SK-N-SH (cell line): ENCODE measurements around the gene AKAP9. TPM values are rescaled to one million over a fixed set of nuclear protein-coding genes. Genes with fewer than 3 reads are reported as not detected.

Source experiments
- CTCF ChIA-PET: fragments of 300-600, 350-600 bp; formaldehyde crosslinking; extraction: SDS; loops from one replicate; lab custom pipeline; 2021; lab: Yijun Ruan, JAX
- POLR2A ChIA-PET: fragments of 350-600 bp; sonication (Branson Sonifier 250); formaldehyde crosslinking; extraction: SDS; loops from one replicate; lab custom pipeline; 2020; ENCODE audit warnings: antibody characterized with exemption, inconsistent platforms; lab: Yijun Ruan, JAX
- DNase-seq: peaks from one replicate; pipeline ENCODE4 v3.0.0; 2012
- H2AFZ ChIP-seq: fragments of 200-600 bp; sonication (generic); 2 replicates; pipeline ENCODE4 v1.8.1; 2016; ENCODE audit warnings: antibody characterized with exemption, mild to moderate bottlenecking, low read depth
- H3F3A ChIP-seq: fragments of 200-600 bp; sonication (generic); replicated peaks from 2 replicates; pipeline ENCODE3; 2016; ENCODE audit warnings: antibody characterized with exemption, mild to moderate bottlenecking; ENCODE audit not compliant: insufficient read depth
- H3K27ac ChIP-seq, 2 experiments: fragments of 200-500 bp in 1 of 2; fragments of 200-600 bp in 1 of 2; sonication (Bioruptor generic) in 1 of 2; sonication (generic), shearing (Covaris generic) in 1 of 2; 2 replicates each; pipeline versions ENCODE4 v1.5.1 to v1.6.1; 2014 to 2016; ENCODE audit warnings: low read depth in 2 of 2, inconsistent platforms in 1 of 2, low read length in 1 of 2, mild to moderate bottlenecking in 1 of 2, mixed read lengths in 1 of 2
- H3K27me3 ChIP-seq: fragments of 200-600 bp; sonication (generic), shearing (Covaris generic); 2 replicates; pipeline ENCODE4 v1.6.1; 2016; ENCODE audit warnings: mixed run types; ENCODE audit not compliant: insufficient read depth
- H3K36me3 ChIP-seq, 2 experiments: fragments of 200-500 bp in 1 of 2; fragments of 200-600 bp in 1 of 2; sonication (Bioruptor generic) in 1 of 2; sonication (generic) in 1 of 2; replicated peaks in 1 of 2; 2 replicates each; pipeline versions ENCODE3 to v1.5.1; 2014 to 2016; ENCODE audit warnings: low read length in 1 of 2, mild to moderate bottlenecking in 1 of 2; ENCODE audit not compliant: insufficient read depth in 2 of 2, control insufficient read depth in 1 of 2
- H3K4me1 ChIP-seq, 2 experiments: fragments of 200-500 bp in 1 of 2; fragments of 200-600 bp in 1 of 2; sonication (Bioruptor generic) in 1 of 2; sonication (generic), shearing (Covaris generic) in 1 of 2; 2 replicates each; pipeline versions ENCODE4 v1.5.1 to v1.6.1; 2014 to 2016; ENCODE audit warnings: low read depth in 1 of 2, low read length in 1 of 2, mixed run types in 1 of 2; ENCODE audit not compliant: insufficient read depth in 2 of 2, control insufficient read depth in 1 of 2
- H3K4me2 ChIP-seq: fragments of 200-600 bp; sonication (generic), shearing (Covaris generic); 2 replicates; pipeline ENCODE4 v1.6.1; 2017; ENCODE audit warnings: mixed run types
- H3K4me3 ChIP-seq, 2 experiments: fragments of 200-500 bp in 1 of 2; fragments of 200-600 bp in 1 of 2; sonication (Bioruptor generic) in 1 of 2; sonication (generic), shearing (Covaris generic) in 1 of 2; 2 replicates each; pipeline versions ENCODE4 v1.5.1 to v1.8.1; 2014 to 2016; ENCODE audit warnings: low read depth in 2 of 2, inconsistent platforms in 1 of 2, low read length in 1 of 2, mild to moderate bottlenecking in 1 of 2, mixed read lengths in 1 of 2, moderate library complexity in 1 of 2
- H3K79me2 ChIP-seq: fragments of 200-600 bp; sonication (generic); 2 replicates; pipeline ENCODE4 v1.8.1; 2017; ENCODE audit warnings: mild to moderate bottlenecking; ENCODE audit not compliant: insufficient read depth
- H3K9ac ChIP-seq: fragments of 200-600 bp; sonication (generic); 2 replicates; pipeline ENCODE4 v1.6.1; 2017; ENCODE audit warnings: mixed run types
- H3K9me2 ChIP-seq: fragments of 200-600 bp; sonication (generic); 2 replicates; pipeline ENCODE4 v1.6.1; 2017; ENCODE audit warnings: mixed run types
- H3K9me3 ChIP-seq: fragments of 200-600 bp; sonication (generic); 2 replicates; pipeline ENCODE4 v1.6.1; 2017; ENCODE audit warnings: mixed run types, mild to moderate bottlenecking, moderate library complexity
- H4K20me1 ChIP-seq: fragments of 200-600 bp; sonication (generic); 2 replicates; pipeline ENCODE4 v1.6.1; 2017; ENCODE audit warnings: mild to moderate bottlenecking, mixed run types; ENCODE audit not compliant: insufficient read depth
- CTCF ChIP-seq: fragments of 200-600 bp; sonication (generic); IDR thresholded peaks from 2 replicates; pipeline ENCODE4 v1.6.1; 2017; ENCODE audit warnings: antibody characterized with exemption, mild to moderate bottlenecking, moderate library complexity
- ELF1 ChIP-seq: IDR thresholded peaks from 2 replicates; pipeline ENCODE4 v1.4.0; 2012
- FOXM1 ChIP-seq: IDR thresholded peaks from 2 replicates; pipeline ENCODE4 v1.4.0; 2012; ENCODE audit warnings: low read depth, mild to moderate bottlenecking
- GABPA ChIP-seq: IDR thresholded peaks from 2 replicates; pipeline ENCODE4 v1.4.0; 2012; ENCODE audit warnings: low read depth, mild to moderate bottlenecking
- JUND ChIP-seq: IDR thresholded peaks from 2 replicates; pipeline ENCODE4 v1.4.0; 2012
- POLR2AphosphoS5 ChIP-seq: IDR thresholded peaks from 2 replicates; pipeline ENCODE4 v1.6.1; 2012; ENCODE audit warnings: low read depth, low read length
- RCOR1 ChIP-seq: fragments of 150-350 bp; IDR thresholded peaks from 2 replicates; pipeline ENCODE4 v1.6.1; 2017; ENCODE audit warnings: antibody characterized with exemption, low read length
- REST ChIP-seq: IDR thresholded peaks from 2 replicates; pipeline ENCODE4 v1.6.1; 2012; ENCODE audit warnings: mild to moderate bottlenecking, low read depth, low read length, moderate library complexity
- RFX5 ChIP-seq: IDR thresholded peaks from 2 replicates; pipeline ENCODE4 v1.6.1; 2012; ENCODE audit warnings: mild to moderate bottlenecking, improper control_type of control experiment, low read length
- SIN3A ChIP-seq: IDR thresholded peaks from 2 replicates; pipeline ENCODE4 v1.6.1; 2012; ENCODE audit warnings: low read depth, mild to moderate bottlenecking, low read length, moderate library complexity, borderline replicate concordance
- USF1 ChIP-seq: IDR thresholded peaks from 2 replicates; pipeline ENCODE4 v1.4.0; 2012; ENCODE audit warnings: low read depth, borderline replicate concordance
- USF2 ChIP-seq: fragments of 150-350 bp; IDR thresholded peaks from 2 replicates; pipeline ENCODE4 v1.6.1; 2017; ENCODE audit warnings: antibody characterized with exemption, low read length, low read depth, borderline replicate concordance
- ZBTB33 ChIP-seq: IDR thresholded peaks from 2 replicates; pipeline ENCODE4 v1.4.0; 2012; ENCODE audit warnings: low read depth, borderline replicate concordance
- WGBS: methylation state at CpG from one replicate; pipeline ENCODE4 v1.1.6; 2017; ENCODE audit warnings: low lambda C conversion rate; 5-methylcytosine and 5-hydroxymethylcytosine counted together
- polyA plus RNA-seq, 3 experiments: library from polyadenylated mRNA; depleted of rRNA; stranded (reverse); fragments of >200 nt; gene quantifications; 2 replicates each; pipeline ENCODE4 v1.2.3, GENCODE V29; 2012

AKAP9 gene
- polyA plus RNA-seq, 1 of the 3 experiments (the other 2 are of a cell fraction): 13.1 TPM

GRCh38 chr7:92131093-92131492 lies 190.4 kb downstream of the AKAP9 start:
- H3K79me2 ChIP-seq: peaks cover 38% of the 10 kb centered on the region
- TF ChIP-seq FOXM1 (no peak), ELF1 (no peak), ZBTB33 (no peak), GABPA (no peak), POLR2AphosphoS5 (no peak), REST (no peak), CTCF (no peak), JUND (no peak), RCOR1 (no peak), USF2 (no peak), RFX5 (no peak), USF1 (no peak), SIN3A (no peak)
- no peak overlapping the region for H3K9ac ChIP-seq
- H3K27me3 ChIP-seq: no peaks in the 10 kb centered on the region
- peaks cover 11% of the 10 kb centered on the region for H3F3A ChIP-seq
- H3K9me3 ChIP-seq: no peaks in the 10 kb centered on the region
- H3K36me3 ChIP-seq: peaks cover 42 to 51% of the 10 kb centered on the region in 2 experiments
- WGBS: 97% methylated on average over 5 of the region's 5 CpGs
- no peak for DNase-seq
- CTCF ChIA-PET: interaction anchor here (0.7 to 1.8 kb wide), 6 partner anchors 9 to 551 kb away, joined by 3 to 6 read pairs (median 3); partner anchors contain the start of gene GATAD1
- no peaks in the 10 kb centered on the region for H4K20me1 ChIP-seq
- H3K4me2 ChIP-seq: no peak overlapping the region
- H2AFZ ChIP-seq: no peak overlapping the region
- H3K4me3 ChIP-seq: no peak overlapping the region
- peaks cover 0 to 12% of the 10 kb centered on the region in 2 experiments; a peak in 3 of 4 replicates for H3K4me1 ChIP-seq
- no peaks in the 10 kb centered on the region for H3K9me2 ChIP-seq
- POLR2A ChIA-PET: no interaction called here
- no peak overlapping the region for H3K27ac ChIP-seq
